Measurements from ENCODE around the gene LSAMP.

- TF ChIP-seq POLR2AphosphoS5 (IDR thresholded peaks at IDR 0.05) = no peak
- no peak for TF ChIP-seq POLR2A (IDR thresholded peaks at IDR 0.05)
- no peak for TF ChIP-seq CTCF (IDR thresholded peaks at IDR 0.05)
- TF ChIP-seq EP300 (IDR thresholded peaks at IDR 0.05) = no peak
Observed at GRCh38 chr3:115891006-115891636, 554.2 kb downstream of the LSAMP start.
